Uterus (tissue), 2 donors: ENCODE results near the gene CFAP65.

Experiments used
- POLR2A ChIP-seq, 2 donors: fragments of 450-650 bp; IDR thresholded peaks; one replicate each; pipeline ENCODE4 v1.6.1; 2016; ENCODE audit warnings: antibody characterized with exemption in 2 of 2, mild to moderate bottlenecking in 1 of 2, moderate library complexity in 1 of 2
- TF ChIP-seq, protein P1 (sequence below), 4 experiments: fragments of 200-600 bp in 2 of 4; fragments of 450-650 bp in 2 of 4; sonication (generic) in 2 of 4; IDR thresholded peaks; one replicate each; pipeline ENCODE4 v1.5.1; 2016 to 2019; ENCODE audit warnings: antibody characterized with exemption in 4 of 4, mild to moderate bottlenecking in 2 of 4, moderate library complexity in 1 of 4

DNA sequence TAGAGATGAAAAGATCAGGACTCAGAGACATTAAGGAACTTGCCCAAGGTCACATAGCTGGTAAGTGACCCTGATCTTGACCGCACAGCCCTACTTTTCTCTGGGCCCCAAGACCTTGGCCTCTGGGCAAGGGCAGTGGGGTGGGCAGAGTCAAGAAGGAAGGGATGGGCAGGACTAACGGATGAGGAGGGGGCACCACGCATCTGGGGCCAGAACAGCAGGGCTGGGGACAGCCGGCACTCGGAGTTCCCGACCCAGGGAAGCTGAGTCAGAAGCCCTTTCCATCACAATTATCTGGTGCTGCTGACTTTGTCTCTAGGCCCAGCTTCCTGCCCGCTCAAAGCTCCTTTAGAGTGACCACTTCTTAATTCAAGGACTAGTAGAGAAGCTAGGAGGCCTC lies 14.4 kb downstream of the CFAP65 start:
- TF ChIP-seq, protein P1, sequence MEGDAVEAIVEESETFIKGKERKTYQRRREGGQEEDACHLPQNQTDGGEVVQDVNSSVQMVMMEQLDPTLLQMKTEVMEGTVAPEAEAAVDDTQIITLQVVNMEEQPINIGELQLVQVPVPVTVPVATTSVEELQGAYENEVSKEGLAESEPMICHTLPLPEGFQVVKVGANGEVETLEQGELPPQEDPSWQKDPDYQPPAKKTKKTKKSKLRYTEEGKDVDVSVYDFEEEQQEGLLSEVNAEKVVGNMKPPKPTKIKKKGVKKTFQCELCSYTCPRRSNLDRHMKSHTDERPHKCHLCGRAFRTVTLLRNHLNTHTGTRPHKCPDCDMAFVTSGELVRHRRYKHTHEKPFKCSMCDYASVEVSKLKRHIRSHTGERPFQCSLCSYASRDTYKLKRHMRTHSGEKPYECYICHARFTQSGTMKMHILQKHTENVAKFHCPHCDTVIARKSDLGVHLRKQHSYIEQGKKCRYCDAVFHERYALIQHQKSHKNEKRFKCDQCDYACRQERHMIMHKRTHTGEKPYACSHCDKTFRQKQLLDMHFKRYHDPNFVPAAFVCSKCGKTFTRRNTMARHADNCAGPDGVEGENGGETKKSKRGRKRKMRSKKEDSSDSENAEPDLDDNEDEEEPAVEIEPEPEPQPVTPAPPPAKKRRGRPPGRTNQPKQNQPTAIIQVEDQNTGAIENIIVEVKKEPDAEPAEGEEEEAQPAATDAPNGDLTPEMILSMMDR (IDR thresholded peaks at IDR 0.05): no peak
- TF ChIP-seq POLR2A (IDR thresholded peaks at IDR 0.05): no peak
